ENCODE measurements around the gene SMPD2. TPM values are rescaled to one million over a fixed set of nuclear protein-coding genes. Genes with fewer than 3 reads are reported as not detected.

SMPD2 gene
- total and polyA plus RNA-seq, 9 of the 15 experiments (the other 6 are each of a cell fraction or from before 2014, with no cell fraction given) = 0.13 to 21.8 (median 18.3) TPM

- TF ChIP-seq JUND (IDR thresholded peaks at IDR 0.05; ENCODE audit: borderline replicate concordance, low read depth, low read length) = peak; percentile 46; the same call in 1 of the 2 replicates
- TF ChIP-seq JUND (tag; IDR thresholded peaks at IDR 0.05; ENCODE audit: borderline replicate concordance, low read depth, low read length) = no peak; the same call in 2 of the 3 replicates
- peak; percentile 51; the same call in 1 of the 2 replicates for TF ChIP-seq FOXJ2 (tag; IDR thresholded peaks at IDR 0.05)
- TF ChIP-seq EP300 (IDR thresholded peaks at IDR 0.05; ENCODE audit: low read length) = 0 out of 2 replicates have a peak, but pooled peaks have one; percentile 21
- TF ChIP-seq PHF8 (IDR thresholded peaks at IDR 0.05; ENCODE audit: borderline replicate concordance, low read length) = peak; percentile 16; the same call in 1 of the 2 replicates
- TF ChIP-seq ZNF316 (IDR thresholded peaks at IDR 0.05) = peak; percentile 91
- TF ChIP-seq C11orf30 (IDR thresholded peaks at IDR 0.05; ENCODE audit: low read depth) = peak; percentile 89
- no peak for TF ChIP-seq SNRNP70 (optimal IDR thresholded peaks at IDR 0.05; ENCODE audit: low read depth, low read length)
- no peak for TF ChIP-seq NR4A1 (CRISPR knock-in tag; IDR thresholded peaks at IDR 0.05)
- TF ChIP-seq NR4A1 (tag; IDR thresholded peaks at IDR 0.05) = 0 out of 2 replicates have a peak, but pooled peaks have one; percentile 27
- TF ChIP-seq DNMT1 (IDR thresholded peaks at IDR 0.05) = no peak
- peak; percentile 79 for TF ChIP-seq MAFK (IDR thresholded peaks at IDR 0.05; ENCODE audit: low read length)
Observed at GRCh38 chr6:109491207-109491938, 50.8 kb downstream of the SMPD2 start (continued).

Other genes with a start within 250 kb of the SMPD2 start
- 79.5 and 92.7 TPM in 2 replicates for gene CD164, start 58.3 kb upstream of the SMPD2 start, total RNA-seq (2014; rRNA removed)
- gene CD164, start 58.3 kb upstream of the SMPD2 start, total RNA-seq (2014; rRNA removed; fragmentation: Illumina TruSeq; extraction: Trizol) = 121 and 134 TPM in 2 replicates
- 191 and 199 TPM in 2 replicates for gene CD164, start 58.3 kb upstream of the SMPD2 start, total RNA-seq (2015; rRNA removed; fragmentation: Illumina TruSeq; extraction: Trizol)
- 164 and 169 TPM in 2 replicates for gene CD164, start 58.3 kb upstream of the SMPD2 start, total RNA-seq (2021)
- 317 and 349 TPM in 2 replicates for gene CD164, start 58.3 kb upstream of the SMPD2 start, polyA plus RNA-seq (2011; rRNA removed)
- gene CD164, start 58.3 kb upstream of the SMPD2 start, polyA plus RNA-seq (2014; fragmentation: Illumina TruSeq; extraction: Trizol) = 186 and 188 TPM in 2 replicates
- gene CD164, start 58.3 kb upstream of the SMPD2 start, polyA plus RNA-seq (2014; fragmentation: Nextera tagmentation; extraction: Ambion mirVana) = 100 to 1,000 TPM; 165 to 179 TPM
- 117 and 143 TPM in 2 replicates for gene CD164, start 58.3 kb upstream of the SMPD2 start, polyA plus RNA-seq (2014; rRNA removed)
- gene PPIL6, start 96 bp upstream of the SMPD2 start, total RNA-seq (2014; rRNA removed) = 0.33 TPM in 1 of 2 replicates, not detected in the other
- gene PPIL6, start 96 bp upstream of the SMPD2 start, total RNA-seq (2014; rRNA removed; fragmentation: Illumina TruSeq; extraction: Trizol) = 0.64 and 0.98 TPM in 2 replicates
- 0.68 and 0.76 TPM in 2 replicates for gene PPIL6, start 96 bp upstream of the SMPD2 start, total RNA-seq (2015; rRNA removed; fragmentation: Illumina TruSeq; extraction: Trizol)
- gene PPIL6, start 96 bp upstream of the SMPD2 start, total RNA-seq (2021) = 0.47 and 0.87 TPM in 2 replicates
- gene PPIL6, start 96 bp upstream of the SMPD2 start, polyA plus RNA-seq (2011; rRNA removed) = 0.36 and 1.1 TPM in 2 replicates
- 0.35 and 0.49 TPM in 2 replicates for gene PPIL6, start 96 bp upstream of the SMPD2 start, polyA plus RNA-seq (2014; fragmentation: Illumina TruSeq; extraction: Trizol)
- under 1 TPM; 0.13 to 0.14 TPM for gene PPIL6, start 96 bp upstream of the SMPD2 start, polyA plus RNA-seq (2014; fragmentation: Nextera tagmentation; extraction: Ambion mirVana)
- gene PPIL6, start 96 bp upstream of the SMPD2 start, polyA plus RNA-seq (2014; rRNA removed) = 0.03 and 1.5 TPM in 2 replicates
- 7.0 and 10.5 TPM in 2 replicates for gene MICAL1, start 15.0 kb downstream of the SMPD2 start, total RNA-seq (2014; rRNA removed)
- gene MICAL1, start 15.0 kb downstream of the SMPD2 start, total RNA-seq (2014; rRNA removed; fragmentation: Illumina TruSeq; extraction: Trizol) = 3.0 and 3.7 TPM in 2 replicates
- 4.6 and 5.3 TPM in 2 replicates for gene MICAL1, start 15.0 kb downstream of the SMPD2 start, total RNA-seq (2015; rRNA removed; fragmentation: Illumina TruSeq; extraction: Trizol)
- 11.0 and 12.3 TPM in 2 replicates for gene MICAL1, start 15.0 kb downstream of the SMPD2 start, total RNA-seq (2021)
- gene MICAL1, start 15.0 kb downstream of the SMPD2 start, polyA plus RNA-seq (2011; rRNA removed) = 11.5 and 11.6 TPM in 2 replicates
- 8.4 and 9.0 TPM in 2 replicates for gene MICAL1, start 15.0 kb downstream of the SMPD2 start, polyA plus RNA-seq (2014; fragmentation: Illumina TruSeq; extraction: Trizol)
- gene MICAL1, start 15.0 kb downstream of the SMPD2 start, polyA plus RNA-seq (2014; fragmentation: Nextera tagmentation; extraction: Ambion mirVana) = under 1 TPM; 0.07 to 0.15 TPM
- 11.5 and 15.2 TPM in 2 replicates for gene MICAL1, start 15.0 kb downstream of the SMPD2 start, polyA plus RNA-seq (2014; rRNA removed)
- 8.3 and 9.3 TPM in 2 replicates for gene ZBTB24, start 42.5 kb downstream of the SMPD2 start, total RNA-seq (2014; rRNA removed)
- 13.4 and 13.7 TPM in 2 replicates for gene ZBTB24, start 42.5 kb downstream of the SMPD2 start, total RNA-seq (2014; rRNA removed; fragmentation: Illumina TruSeq; extraction: Trizol)
- gene ZBTB24, start 42.5 kb downstream of the SMPD2 start, total RNA-seq (2015; rRNA removed; fragmentation: Illumina TruSeq; extraction: Trizol) = 15.8 and 16.7 TPM in 2 replicates
- gene ZBTB24, start 42.5 kb downstream of the SMPD2 start, total RNA-seq (2021) = 8.5 TPM in 2 replicates
- 3.8 and 4.3 TPM in 2 replicates for gene ZBTB24, start 42.5 kb downstream of the SMPD2 start, polyA plus RNA-seq (2011; rRNA removed)
- gene ZBTB24, start 42.5 kb downstream of the SMPD2 start, polyA plus RNA-seq (2014; fragmentation: Illumina TruSeq; extraction: Trizol) = 8.2 and 10.1 TPM in 2 replicates
- 1 to 10 TPM; 2.0 to 2.5 TPM for gene ZBTB24, start 42.5 kb downstream of the SMPD2 start, polyA plus RNA-seq (2014; fragmentation: Nextera tagmentation; extraction: Ambion mirVana)
- gene ZBTB24, start 42.5 kb downstream of the SMPD2 start, polyA plus RNA-seq (2014; rRNA removed) = 5.3 TPM in 2 replicates